ENCODE measurements around the gene TRABD.

The TRABD gene

GRCh38 chr22:50153756-50154140 lies 32.0 kb upstream of the TRABD start:
- in situ Hi-C loops (cut with HindIII; ENCODE audit: low sequenced_read_pairs): no loop called here
- DNase-seq (ENCODE audit: low read depth, low spot score): no peak
- TF ChIP-seq, protein P1, sequence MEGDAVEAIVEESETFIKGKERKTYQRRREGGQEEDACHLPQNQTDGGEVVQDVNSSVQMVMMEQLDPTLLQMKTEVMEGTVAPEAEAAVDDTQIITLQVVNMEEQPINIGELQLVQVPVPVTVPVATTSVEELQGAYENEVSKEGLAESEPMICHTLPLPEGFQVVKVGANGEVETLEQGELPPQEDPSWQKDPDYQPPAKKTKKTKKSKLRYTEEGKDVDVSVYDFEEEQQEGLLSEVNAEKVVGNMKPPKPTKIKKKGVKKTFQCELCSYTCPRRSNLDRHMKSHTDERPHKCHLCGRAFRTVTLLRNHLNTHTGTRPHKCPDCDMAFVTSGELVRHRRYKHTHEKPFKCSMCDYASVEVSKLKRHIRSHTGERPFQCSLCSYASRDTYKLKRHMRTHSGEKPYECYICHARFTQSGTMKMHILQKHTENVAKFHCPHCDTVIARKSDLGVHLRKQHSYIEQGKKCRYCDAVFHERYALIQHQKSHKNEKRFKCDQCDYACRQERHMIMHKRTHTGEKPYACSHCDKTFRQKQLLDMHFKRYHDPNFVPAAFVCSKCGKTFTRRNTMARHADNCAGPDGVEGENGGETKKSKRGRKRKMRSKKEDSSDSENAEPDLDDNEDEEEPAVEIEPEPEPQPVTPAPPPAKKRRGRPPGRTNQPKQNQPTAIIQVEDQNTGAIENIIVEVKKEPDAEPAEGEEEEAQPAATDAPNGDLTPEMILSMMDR (IDR thresholded peaks at IDR 0.05; ENCODE audit: low read depth, low read length): no peak
- H3K4me3 ChIP-seq (ENCODE audit: low read depth, low read length): no peak overlapping the region

GRCh38 chr22:50157709-50158375 lies 27.9 kb upstream of the TRABD start:
- in situ Hi-C loops (cut with HindIII; ENCODE audit: low sequenced_read_pairs): no loop called here
- H3K4me3 ChIP-seq (ENCODE audit: low read depth, low read length): no peak overlapping the region
- TF ChIP-seq, protein P1 (IDR thresholded peaks at IDR 0.05; ENCODE audit: low read depth, low read length): no peak
- DNase-seq (ENCODE audit: low read depth, low spot score): no peak

DNA sequence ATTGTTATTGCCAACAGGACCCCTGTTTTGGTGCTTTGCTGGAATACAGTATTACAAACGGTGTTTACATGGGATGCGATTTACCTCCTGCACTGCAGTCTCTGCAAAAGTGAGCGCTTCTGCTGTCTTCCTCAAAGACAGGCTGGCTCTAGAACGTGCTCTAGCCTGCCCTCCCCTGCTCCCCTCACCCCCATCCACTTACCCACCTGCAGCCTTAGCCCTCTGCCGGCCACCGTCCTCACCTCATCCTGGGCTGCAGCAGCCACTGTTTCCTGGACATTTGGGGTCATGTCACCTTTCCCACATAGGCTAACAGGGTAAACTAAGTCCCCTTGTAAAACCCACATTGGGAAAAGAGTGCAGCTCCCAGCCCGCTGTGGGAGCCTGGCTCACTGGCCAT lies 24.8 kb upstream of the TRABD start:
- no peak overlapping the region for H3K4me3 ChIP-seq (ENCODE audit: low read depth, low read length)
- no peak for DNase-seq (ENCODE audit: low read depth, low spot score)
- in situ Hi-C loops (cut with HindIII; ENCODE audit: low sequenced_read_pairs): no loop called here
- TF ChIP-seq, protein P1 (IDR thresholded peaks at IDR 0.05; ENCODE audit: low read depth, low read length): no peak

- no peak for DNase-seq (ENCODE audit: low read depth, low spot score)
- in situ Hi-C loops (cut with HindIII; ENCODE audit: low sequenced_read_pairs): no loop called here
Observed at GRCh38 chr22:50161508-50162390, 24.0 kb upstream of the TRABD start.

DNA sequence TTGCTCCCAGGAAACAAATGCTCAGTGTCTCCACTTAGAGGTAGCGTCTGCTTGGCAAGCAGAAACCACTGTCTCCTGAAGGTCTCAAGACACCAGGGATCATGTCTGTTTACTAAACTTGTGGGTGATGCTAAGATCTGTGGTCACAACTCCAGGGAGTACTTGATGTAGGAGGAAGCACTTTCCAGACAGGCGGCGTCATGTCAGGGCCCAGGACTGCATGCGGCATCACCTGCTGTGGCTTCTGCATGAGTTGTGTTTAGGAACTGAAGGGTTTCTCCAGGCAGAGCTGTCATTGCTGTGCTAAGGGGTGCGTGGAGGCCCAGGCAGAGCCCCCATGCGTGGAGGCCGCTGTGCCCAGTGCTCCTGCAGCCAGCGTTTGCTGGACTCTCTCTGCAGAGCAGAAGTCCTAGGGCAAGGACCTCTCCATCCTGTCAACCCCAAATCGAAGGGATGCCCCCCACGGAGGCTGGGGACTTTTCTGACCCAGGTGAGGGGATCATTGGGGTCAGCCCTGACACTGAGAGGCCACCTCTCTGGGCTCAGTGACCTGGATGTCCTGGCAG lies 23.2 kb upstream of the TRABD start:
- TF ChIP-seq, protein P1 (IDR thresholded peaks at IDR 0.05; ENCODE audit: low read depth, low read length): no peak
- in situ Hi-C loops (cut with HindIII; ENCODE audit: low sequenced_read_pairs): no loop called here
- no peak for DNase-seq (ENCODE audit: low read depth, low spot score)
- no peak overlapping the region for H3K4me3 ChIP-seq (ENCODE audit: low read depth, low read length)

More at GRCh38 chr22:50161508-50162390, 24.0 kb upstream of the TRABD start:
- TF ChIP-seq, protein P1 (IDR thresholded peaks at IDR 0.05; ENCODE audit: low read depth, low read length): no peak
- no peak overlapping the region for H3K4me3 ChIP-seq (ENCODE audit: low read depth, low read length)

- TF ChIP-seq, protein P1 (IDR thresholded peaks at IDR 0.05; ENCODE audit: low read depth, low read length): no peak
- no peak overlapping the region for H3K4me3 ChIP-seq (ENCODE audit: low read depth, low read length)
- no peak for DNase-seq (ENCODE audit: low read depth, low spot score)
- in situ Hi-C loops (cut with HindIII; ENCODE audit: low sequenced_read_pairs): no loop called here
Observed at GRCh38 chr22:50165436-50166123, 20.1 kb upstream of the TRABD start.

Measured in astrocyte of the spinal cord (primary cell).